Nucleus accumbens (tissue), 56 donors: ENCODE measurements around the gene TMBIM6.
A peak's percentile ranks its signal among the peaks of the same experiment; 100 is the strongest.
"Not testable (repeated sequence)": the region's sequence is repeated elsewhere in the genome, so short reads cannot be mapped to it uniquely, and the experiment has no call there.

Experiments
- DNase-seq, 56 donors: peaks; one replicate each; lab custom pipeline; 2025; lab: John Stamatoyannopoulos, UW

The TMBIM6 gene

GRCh38 chr12:49767333-49767732 is 26.0 kb downstream of the TMBIM6 start:
- no peak for DNase-seq

GRCh38 chr12:49773102-49773501 is 31.7 kb downstream of the TMBIM6 start:
- not testable (repeated sequence) for DNase-seq

DNA sequence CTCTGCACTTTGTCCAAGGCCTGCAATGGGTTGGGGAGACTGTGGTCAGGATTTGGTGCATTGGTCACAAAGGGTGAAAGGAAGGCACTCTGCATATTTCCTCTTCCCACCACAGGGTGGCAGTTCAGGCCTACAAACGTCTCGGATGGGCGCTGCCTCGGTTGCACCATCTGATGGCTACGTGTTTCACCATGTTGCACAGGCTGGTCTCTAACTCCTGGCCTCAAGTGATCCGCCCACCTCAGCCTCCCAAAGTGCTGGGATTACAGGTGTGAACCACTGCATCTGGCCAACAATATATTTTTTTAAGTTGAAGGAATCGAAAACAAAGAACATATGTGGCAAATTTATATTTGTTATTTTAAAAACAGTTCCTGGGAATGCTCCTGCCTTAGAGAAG is 35.1 kb downstream of the TMBIM6 start:
- DNase-seq = peak in 47 of 56 donors; percentile 9 to 80 (median 39)

- DNase-seq = no peak
Measured at GRCh38 chr12:49776858-49777257, 35.5 kb downstream of the TMBIM6 start.

DNA sequence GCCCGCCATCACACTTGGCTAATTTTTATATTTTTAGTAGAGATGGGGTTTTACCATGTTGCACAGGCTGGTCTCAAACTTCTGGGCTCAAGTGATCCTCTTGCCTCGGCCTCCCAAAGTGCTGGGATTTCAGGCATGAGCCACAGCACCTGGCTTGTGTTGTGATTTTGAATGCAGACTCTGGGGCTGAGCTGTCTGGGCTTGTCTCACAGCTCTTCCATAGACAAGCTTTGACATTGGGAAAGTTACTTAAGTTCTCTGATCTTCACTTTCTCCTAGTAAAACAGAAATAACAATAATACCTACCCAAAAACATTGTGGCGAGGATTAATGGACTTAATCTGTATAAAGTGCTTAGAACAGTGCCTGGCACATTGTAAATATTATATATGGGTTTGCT is 36.0 kb downstream of the TMBIM6 start:
- no peak for DNase-seq

DNA sequence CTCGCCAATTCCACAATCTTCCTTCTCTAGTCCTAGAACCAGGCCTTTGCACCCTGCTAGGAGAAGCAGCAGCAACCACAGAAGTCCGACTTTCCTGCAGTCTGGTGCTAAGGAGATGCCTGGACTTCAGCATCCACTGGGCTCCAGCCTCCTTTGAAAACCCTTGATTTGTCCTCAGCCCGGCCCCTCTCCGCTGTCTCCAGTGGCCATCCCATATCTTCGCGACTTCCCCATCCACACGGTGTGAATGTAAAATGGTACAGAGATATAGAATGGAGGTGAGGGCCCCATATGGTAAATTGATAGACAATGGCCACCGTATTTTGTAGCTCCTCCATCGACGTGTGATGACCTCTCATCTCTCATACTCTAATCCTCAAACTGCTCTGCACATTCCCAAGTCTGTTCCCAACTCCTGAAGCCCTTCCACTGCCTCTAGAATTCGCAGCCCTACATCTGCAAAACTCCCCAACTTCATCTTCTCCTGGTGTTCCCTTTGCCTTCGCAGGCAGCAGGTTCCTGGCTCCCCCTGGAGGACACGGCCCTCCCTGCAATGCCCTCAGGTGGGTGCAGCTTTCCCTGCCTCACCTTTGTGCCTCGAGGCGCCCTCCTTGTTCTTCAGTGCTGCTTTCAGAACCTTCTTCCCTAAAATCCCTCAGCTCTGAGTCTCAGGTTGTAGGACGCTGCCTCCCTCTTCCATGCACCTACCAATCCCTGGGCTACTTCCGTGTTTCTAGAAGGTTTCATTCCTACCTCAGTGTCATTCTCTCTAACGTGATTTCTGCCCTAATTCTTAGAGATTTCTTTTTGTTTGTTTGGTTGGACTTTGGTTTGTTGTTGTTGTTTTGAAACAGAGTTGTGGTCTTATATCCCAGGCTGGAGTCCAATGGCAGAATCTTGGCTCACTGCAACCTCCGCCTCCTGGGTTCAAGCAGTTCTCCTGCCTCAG is 36.7 kb downstream of the TMBIM6 start:
- DNase-seq = peak in 15 of 56 donors; percentile 6 to 50 (median 16)

- DNase-seq = no peak
Measured at GRCh38 chr12:49779581-49779980, 38.2 kb downstream of the TMBIM6 start.

DNA sequence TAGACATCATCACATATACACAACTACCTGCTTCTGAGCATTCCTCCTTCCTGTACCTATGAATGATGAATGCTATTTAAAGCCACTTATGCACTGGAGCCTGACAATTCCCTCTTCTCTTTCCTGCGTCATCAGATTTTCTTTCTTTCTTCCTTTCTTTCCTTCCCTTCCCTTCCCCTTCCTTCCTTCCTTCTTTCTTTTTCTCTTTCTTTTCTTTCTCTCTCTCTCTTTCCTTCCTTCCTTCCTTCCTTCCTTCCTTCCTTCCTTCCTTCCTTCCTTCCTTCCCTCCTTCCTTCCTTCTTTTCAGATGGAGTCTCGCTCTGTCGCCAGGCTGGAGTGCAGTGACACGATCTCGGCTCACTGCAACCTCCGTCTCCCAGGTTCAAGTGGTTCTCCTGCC is 39.6 kb downstream of the TMBIM6 start:
- not testable (repeated sequence) for DNase-seq

DNA sequence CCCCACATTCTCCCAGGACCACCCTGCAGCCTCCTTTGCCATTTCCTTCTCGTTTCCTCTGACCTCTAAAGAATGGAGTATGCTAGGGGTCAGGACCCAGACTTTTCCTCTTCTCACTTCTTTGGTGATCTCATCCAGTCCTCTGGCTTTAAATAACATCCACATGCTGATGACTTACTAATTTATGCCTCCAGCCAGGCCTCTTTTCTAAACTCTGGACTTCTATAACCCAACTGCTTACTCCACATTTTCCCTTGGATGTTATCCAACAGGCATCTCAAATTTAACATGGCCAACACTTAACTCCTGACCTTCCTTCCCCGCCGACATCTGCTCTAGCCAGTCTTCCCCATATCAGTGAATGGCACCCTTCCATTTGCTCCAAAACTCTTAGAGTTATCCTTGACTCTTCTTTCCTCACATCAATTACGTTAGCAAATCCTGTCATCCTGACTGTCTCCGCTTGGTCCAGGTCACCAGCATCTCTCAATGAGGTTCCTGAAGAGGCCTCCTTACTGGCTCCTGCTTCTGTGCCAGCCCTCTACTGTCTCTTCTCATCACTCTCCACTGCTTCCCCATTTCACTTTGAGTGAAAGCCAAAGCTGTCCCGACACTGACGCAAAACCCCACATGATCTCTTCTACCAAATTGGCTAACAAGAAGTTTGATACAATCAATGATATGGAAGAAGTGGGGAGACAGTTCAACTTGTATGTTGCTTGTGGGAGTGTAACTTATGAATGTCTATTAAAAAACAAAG is 42.7 kb downstream of the TMBIM6 start:
- peak in 2 of 56 donors; percentile 4 to 5 for DNase-seq

GRCh38 chr12:49784756-49785409 is 43.5 kb downstream of the TMBIM6 start:
- no peak for DNase-seq

GRCh38 chr12:49787672-49788071 is 46.3 kb downstream of the TMBIM6 start:
- no peak for DNase-seq

DNA sequence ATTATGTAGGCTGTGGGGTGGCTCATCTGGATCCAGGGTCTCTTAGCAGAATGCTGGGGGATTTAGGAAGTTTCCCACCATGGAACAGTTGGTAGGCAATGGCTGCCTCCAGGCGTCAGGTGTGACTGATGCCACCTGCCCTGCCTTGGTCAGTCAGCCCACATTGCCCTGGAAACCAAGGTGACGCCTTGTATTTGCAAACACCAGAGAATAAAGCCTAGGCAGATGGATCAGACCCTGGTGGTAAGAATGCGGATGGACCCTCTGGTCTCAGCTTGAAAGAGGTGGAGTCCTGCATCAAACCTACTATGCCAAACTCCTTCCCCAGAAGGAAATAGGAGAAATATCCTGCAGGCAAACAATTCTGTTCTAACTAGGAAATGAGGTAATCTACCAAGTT is 48.6 kb downstream of the TMBIM6 start:
- no peak for DNase-seq

DNA sequence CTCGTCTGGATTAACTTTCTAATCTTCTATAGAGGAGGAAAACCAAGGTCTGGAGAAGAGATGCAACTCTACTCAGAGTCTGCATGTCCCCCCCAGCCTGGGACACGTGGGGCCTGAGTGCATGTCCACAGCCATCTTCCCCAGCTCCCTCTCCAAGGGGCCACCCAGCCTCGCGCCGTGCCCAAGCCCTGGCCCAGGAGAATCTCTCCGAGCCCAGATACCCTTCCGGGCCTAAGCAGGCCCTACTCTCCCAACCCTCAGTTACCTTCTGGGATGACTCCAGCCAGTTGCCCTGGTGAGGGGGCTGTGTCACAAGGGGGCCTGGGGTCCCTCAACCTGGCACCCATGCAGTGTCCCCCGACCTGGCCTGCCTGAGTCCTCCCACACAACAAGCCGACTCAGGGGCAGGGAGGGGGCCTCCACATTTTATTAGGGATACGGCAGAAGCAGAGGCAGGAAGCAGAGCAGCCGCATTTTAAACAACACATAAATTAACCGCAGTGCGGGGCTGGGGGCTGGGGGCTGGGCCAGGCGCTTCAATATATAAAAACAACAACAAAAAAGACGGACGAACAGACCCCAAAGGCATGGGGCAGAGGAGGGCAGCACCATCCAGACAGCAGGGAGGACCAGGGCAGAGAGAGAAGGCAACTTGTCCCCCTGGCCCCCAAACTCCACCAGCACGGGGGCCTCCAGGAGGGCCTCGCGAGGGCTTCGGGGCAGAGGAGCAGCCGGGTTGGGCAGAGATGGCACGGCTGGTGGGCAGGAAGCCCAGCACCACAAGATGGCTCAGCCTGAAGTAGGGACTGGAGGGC is 49.6 kb downstream of the TMBIM6 start:
- DNase-seq = no peak

DNA sequence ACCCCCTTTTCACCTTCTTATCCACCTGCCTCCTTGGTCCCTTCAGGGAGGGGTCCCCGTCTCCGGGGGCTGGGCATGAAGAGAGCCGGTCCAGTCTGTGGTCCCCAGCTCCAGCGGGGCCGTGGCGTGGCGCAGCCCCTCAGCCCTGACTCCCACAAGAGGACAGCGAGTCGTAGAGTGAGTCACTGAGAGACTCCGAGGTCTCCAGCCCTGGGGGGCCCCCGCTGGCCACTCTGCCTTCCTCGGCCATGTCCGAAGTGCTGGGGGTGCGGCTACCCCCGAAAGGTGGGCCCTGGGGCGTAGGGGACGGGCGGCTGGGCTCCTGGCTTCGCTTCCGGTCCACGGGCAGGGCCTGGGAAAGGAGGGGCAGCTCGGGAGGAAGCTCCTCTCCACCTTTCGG is 50.3 kb downstream of the TMBIM6 start:
- no peak for DNase-seq

GRCh38 chr12:49792181-49792970 is 51.0 kb downstream of the TMBIM6 start:
- no peak for DNase-seq

DNA sequence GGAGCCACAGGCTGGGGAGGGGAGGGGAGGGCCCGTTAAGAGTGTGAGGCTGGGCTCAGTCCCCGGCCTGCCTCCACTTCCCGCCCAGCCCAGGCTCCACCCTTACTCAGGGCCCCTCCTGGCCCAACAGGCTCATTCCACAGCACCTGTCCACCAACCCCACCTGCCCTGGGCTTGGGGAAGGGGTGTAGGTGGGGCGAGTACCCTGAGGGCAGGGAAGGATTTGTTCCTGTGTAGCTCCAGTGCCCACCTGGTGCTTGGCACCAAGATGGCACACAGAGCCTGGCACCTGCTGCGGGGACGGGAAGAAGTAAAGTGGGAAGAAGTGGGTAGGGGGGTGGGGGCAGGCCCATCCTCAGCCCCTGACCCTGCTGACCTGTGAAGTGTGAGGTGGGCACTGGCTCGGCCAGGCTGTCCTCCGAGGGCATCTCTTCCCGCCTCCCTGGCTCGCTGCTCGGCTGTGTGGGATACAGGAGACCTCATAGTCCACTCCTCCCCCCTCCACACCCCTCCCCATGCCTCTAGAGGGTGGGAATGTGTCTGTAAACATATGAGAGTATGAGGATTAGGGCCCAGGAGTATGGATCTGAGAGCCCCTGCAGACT is 51.7 kb downstream of the TMBIM6 start:
- no peak for DNase-seq

- DNase-seq = no peak
Measured at GRCh38 chr12:49793620-49794019, 52.3 kb downstream of the TMBIM6 start.

- DNase-seq = no peak
Measured at GRCh38 chr12:49794021-49794420, 52.7 kb downstream of the TMBIM6 start.
